Activated CD4-positive, alpha-beta T cell treated with anti-CD3 and anti-CD28 coated beads, Interleukin-2, Interleukin-4, amounts not matched to agents 100 ng/mL and 50 ng/mL, durations not matched to agents 16 hours and 8 hours (primary cell): ENCODE data around the gene UBIAD1.
"Not testable (repeated sequence)": the region's sequence is repeated elsewhere in the genome, so short reads cannot be mapped to it uniquely, and the experiment has no call there.

Source experiments
- DNase-seq: peaks from one replicate; pipeline ENCODE4 v3.0.0-alpha.2; 2020; ENCODE audit warnings: low spot score

UBIAD1 gene

DNA sequence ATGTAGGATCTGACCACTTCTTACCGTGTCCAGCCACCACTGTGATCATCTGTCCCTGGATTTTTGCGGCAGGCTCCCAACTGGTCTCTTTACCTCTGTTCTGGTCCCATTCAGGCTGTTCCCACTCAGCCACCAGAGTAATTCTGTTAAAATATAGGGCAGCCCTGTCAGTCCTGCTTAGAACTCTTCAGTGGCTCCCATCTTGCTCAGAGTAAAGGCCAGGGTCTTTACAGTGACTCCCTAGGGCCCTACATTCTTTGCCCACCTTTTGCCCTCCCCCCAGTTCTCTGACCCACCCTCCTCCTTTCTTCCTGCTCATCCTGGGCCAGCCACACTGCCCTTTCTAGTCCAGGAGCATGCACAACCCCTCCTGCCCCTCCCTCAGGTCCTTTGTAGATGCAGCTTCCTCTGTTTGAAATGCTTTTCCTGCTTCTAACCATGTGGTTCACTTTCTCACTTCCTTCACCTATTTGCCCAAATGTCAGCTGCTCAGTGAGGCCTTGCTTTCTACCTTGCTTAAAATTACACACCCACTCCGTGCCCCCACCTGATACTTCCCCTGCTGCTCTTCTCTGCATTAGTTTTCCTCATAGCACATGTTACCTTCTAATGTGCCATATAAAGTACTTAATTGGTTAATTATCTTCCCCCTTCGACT, 7.8 kb downstream of the UBIAD1 start:
- no peak for DNase-seq

DNA sequence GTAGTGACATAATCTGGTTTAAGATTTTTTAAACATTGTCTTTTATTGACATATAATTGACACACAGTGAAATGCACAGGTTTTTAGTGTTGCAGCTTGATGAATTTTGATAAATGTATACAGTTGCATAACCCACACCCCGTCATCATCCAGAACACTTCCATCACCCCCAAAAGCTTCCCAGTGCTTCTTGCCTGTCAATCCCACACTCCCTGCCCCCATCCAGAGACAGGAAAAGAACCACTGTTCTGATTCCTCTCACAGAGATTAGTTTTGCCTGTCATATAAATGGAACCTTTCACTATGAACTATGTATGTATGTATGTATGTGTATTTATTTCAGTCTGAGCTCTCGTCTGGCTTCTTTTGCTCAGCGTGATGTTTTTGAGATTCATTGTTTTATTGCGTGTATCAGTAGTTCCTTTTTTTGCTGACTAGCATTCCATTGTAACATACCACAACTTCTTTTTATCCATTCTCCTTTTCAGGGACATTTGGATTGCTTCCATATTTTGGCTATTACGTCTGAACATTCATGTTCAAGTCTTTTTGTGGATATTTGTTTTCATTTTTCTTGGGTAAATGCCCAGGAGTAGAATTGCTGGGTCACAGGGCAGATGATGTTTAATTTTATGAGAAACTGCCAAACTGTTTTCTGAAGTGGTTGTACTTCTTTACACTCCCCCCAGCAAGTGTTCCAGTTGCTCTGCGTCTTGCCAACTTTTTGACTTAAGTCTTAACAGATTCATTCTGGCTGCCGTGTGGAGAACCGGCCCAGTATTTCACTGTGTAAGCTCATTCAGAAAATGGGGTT, 8.7 kb downstream of the UBIAD1 start:
- DNase-seq, result no peak

DNA sequence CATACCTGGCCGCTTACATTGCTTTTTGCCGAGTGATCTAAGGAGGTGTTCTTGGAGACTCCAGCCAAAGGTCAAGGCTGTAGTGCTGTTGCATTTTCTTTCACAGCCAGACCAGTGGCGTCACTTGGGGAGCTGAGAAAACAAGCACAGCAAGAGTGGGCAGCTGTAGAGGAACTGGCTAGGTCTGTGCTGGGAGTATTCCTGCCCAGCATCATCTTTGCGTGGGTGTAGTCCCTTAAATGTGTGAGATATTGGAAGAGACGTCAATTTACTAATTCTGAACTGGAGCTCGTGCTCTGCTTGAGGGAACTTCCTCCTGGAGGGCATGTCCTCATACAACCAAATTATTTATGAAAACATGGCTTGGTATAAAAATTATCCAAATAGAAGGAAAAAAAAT, 10.2 kb downstream of the UBIAD1 start:
- no peak for DNase-seq

DNA sequence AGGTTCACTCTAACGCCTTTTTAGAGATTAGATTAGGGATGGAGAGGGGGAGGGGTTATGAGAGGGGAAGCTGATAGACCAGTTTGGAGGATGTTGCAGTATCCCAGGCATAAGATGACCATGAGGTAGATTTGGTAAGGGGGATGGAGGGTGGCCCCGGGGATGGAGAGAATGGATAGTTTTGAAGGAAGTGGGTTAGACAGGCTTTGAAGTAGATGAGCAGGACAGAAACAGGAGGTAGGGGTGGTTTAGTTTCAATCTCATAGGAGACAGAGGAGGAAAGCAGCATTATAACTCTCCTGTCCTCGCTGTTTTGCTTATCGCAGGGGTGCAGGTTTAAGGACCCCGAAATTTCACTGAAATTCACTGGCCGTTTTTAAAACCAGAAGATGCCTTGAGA, 11.8 kb downstream of the UBIAD1 start:
- no peak for DNase-seq

DNA sequence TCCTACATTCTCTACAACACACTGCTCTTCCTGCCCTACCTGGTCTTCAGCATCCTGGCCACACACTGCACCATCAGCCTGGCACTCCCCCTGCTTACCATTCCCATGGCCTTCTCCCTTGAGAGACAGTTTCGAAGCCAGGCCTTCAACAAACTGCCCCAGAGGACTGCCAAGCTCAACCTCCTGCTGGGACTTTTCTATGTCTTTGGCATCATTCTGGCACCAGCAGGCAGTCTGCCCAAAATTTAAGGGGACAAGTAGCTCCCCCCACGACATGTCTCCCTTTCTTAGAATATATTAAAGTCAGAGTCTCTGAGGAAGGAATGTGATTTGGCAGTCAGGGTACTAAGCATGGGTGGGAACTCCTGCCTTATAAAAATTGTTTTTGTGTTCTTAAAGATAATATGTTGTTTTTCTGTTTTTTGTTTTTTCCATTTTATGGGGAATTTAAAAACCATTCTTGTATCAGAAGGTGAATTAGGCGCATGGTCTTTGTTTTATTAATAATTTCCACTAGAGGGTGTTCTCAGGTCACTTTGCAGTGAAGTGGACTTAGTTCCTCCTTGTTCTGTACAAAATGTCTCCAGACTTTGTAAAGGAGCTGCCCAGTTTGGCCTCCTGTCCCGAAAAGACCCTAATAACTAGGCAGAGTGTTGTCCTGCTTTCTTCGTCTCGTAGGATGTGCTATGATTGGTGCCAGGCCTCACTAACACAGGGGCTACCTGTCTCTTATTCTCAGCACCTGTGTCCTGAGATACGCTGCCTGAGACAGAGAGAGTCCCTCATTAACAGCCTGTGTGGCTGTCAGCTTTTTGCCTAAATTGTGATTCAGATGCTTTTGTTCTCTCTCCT, 13.1 kb downstream of the UBIAD1 start:
- DNase-seq, result no peak

DNA sequence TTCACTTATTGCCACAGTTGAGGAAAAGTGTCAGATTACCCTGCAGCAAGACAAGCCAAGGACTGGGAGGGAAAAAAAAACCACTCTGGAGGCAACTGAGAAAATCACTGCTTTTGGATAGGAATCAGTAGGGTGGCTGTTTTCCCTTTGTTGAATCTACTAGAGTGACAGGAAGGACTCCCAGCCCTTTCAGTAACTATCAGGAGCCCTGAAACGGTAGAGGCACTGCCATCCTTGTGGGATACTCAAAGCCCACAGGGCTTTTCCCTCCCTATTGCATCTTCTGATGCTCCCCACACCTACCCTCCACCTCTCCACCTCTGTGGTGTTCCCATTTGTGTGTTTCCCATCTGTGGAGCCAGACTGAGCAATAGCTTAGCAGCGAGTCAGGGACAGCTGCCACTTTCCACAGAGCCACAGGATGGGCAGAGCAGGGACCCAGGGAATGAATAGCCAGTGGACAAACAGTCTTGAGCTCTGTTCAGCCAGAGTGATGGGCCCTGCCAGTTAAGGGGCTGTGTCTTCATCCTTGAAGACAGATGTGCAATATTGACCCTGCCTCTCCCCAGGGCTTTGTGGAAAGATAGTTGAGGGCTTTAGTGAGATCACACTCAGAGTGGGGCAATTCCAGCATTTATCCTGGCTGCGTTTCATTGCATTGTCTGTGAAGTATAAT, 13.9 kb downstream of the UBIAD1 start:
- no peak for DNase-seq

DNA sequence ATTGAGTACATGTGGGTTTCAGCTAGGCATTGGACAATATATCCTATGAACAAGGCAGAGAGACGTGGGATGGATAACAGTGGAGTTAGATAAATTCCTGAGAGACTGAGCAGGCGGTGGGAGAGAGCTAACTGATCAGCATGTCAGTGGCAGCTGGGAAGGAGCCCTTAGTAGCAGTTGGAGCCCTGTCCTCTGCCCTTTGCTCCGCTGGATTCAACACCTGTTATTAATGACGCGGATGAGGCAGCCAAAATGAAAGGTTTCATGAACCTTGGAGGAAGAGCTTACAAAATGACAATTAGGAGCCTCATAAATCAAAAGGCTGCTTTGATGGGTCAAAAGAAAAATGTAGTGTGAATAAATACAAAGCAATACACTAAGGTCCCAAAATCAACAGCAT, 16.1 kb downstream of the UBIAD1 start:
- no peak for DNase-seq

DNA sequence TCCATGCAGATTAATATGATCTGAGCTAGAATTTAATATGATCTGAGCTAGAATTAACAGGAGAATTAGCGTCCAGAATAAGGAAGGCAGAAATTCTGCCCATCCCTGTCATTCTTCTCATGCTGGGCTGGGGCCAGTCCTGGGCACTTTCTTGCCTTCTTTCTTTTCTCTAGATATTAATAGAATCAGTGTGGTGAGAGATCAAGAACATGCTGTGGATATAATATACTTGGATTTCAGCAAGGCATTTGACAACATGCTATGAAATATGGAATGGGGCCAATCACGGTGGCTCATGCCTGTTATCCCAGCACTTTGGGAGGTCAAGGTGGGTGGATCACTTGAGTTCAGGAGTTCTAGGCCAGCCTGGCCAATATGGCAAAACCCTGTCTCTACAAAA, 18.1 kb downstream of the UBIAD1 start:
- DNase-seq, result no peak

DNA sequence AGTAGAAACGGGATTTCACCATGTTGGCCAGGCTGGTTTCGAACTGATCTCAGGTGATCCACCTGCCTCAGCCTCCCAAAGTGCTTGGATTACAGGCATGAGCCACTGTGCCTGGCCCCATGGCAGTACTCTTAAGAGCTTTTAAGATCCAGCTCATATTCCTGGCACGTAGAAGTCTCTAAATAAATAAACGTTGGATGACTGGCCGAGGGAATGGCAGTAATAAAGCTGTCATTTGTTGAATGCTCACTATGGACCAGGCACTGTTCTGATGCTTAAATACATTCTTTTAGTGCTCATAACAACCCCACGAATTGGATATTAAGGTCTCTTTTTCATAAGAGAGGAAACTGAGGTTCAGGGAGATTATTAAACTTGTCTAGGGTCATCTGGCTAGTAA, 20.9 kb downstream of the UBIAD1 start:
- DNase-seq, result no peak

DNA sequence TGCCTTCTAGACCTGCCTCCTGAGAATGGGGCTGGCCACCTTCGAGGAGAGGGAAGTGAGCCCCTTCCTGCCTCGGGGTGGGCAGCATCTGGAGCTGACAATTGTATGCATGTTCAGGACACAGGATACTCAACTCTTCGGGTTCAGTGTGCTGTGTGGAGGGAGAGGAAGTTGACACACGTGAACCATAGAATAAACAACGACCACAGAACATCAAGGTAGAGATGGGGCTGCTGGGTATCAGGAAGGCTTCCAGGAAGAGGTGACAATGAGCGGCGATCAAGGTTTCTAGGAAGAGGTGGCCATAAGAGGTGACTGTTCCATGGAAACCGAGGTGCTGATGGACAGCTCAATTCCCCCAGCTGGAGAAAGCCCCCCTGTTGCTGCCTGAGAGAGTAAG, 22.0 kb downstream of the UBIAD1 start:
- DNase-seq, result no peak

DNA sequence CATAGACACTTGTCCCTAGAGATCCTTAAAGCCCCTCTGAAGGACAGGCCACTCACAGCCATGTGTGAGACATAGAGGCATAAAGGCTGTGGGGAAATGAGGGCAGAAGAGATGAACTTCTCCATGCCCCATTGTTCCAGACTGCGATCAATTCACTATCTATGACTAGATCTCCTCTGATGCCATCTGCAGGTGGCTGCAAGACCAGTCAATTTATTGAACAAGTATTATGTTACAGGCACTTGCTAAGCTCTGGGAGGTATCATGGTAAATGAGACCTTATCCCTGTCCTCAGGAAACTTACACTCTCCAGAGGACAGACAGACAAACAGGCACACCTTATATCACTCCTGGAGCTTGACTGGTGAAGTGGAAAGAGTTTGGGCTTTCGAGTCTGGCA, 22.9 kb downstream of the UBIAD1 start:
- DNase-seq, result no peak

DNA sequence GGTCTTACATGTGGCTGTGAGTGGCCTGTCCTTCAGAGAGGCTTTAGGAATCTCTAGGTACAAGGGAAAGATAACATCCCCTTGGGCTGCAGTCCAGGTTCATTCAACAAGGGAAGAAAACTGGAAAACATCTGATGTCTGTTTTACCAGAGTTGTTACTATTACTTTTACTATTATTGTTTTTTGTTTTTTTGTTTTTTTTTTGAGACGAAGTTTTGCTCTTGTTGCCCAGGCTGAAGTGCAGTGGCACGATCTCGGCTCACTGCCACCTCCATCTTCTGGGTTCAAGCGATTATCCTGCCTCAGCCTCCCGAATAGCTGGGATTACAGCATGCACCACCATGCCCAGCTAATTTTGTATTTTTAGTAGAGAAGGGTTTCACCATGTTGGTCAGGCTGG, 24.8 kb downstream of the UBIAD1 start:
- DNase-seq, result not testable (repeated sequence)

DNA sequence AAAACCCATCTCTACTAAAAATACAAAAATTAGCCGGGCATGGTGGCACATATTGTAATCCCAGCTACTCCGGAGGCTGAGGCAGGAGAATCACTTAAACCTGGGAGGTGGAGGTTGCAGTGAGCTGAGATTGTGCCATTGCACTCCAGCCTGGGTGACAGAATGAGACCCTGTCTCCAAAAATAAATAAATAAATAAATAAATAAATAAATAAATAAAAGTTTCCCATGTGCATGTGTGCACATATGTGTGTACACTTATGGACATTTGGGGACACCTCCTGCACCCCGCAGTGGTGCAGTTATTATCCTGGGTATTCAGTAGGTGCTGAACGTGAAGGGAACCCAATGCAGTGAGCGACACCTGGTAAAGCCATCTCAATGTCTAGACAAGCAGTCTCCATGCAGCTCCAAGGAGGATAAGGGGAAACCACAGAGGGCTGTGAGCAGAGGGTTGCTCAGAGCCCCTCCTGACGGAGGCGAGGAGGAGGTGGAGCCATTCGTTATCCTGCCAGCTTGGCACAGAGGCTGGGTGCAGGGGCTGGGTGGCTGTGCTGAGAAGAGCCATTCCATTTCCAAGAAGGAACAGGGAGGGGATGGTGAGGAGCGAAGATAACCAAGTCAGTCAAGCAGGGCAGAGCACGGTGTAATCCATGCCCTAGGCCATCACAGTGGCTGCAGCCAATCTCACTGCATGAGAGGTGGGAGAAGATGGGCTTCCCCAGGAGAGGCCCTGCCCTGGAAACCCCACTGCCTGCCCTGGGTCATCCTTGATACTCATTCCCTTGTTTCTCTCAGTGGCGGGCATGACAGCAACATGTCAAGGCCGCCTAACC, 25.6 kb downstream of the UBIAD1 start:
- DNase-seq, result no peak

DNA sequence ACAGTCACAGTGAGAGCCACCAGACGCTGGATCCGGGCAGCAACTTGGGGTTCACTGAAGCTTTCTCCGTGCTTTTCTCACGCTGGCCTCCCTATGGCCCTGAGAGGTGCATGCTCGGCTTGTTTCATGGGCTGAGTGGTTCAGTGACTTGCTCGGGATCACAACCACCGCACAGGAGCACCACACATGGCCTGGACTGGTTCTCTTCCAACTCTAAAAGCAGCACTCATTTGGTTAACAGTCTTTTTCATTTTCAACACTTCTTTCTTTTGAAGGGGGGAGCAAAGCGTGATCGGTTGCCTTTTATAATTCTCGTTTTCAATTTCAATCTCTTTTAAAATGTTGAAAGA, 26.2 kb downstream of the UBIAD1 start:
- DNase-seq, result no peak

DNA sequence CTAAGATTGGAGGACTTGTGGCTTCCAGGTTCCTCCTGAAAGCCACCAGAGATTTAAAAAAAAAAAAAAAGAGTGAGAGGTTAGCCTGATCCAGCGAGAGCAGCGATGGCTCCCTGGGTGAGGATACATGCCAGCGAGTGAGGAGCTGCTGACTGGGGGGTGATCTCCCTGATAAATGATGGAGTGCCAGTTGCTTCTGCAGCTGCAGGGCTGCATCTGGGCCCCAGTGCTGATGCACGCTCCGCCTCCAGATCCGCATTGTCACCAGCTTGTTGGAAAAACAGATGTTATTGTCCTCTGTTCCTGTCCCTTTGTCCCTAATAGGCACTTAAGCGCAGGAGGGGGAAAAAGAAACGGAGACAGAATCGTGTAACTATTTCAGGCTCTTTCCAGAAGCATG, 28.6 kb downstream of the UBIAD1 start:
- no peak for DNase-seq

DNA sequence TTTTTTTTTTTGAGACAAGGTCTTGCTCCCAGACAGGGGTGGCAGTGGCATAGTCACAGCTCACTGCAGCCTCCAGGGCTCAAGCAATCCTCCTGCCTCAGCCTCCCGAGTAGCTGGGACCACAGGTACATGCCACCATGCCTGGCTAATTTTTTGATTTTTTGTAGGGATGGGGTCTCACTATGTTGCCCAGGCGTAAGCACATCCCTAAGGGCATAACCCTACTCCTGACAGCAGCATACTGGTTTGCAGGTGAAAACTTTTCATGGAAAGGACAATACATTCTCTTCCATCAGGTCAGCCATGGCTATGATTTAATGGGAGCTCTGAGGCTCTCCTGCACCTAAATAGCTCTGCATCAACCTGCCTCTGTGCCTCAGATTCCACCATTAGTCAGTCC, 29.4 kb downstream of the UBIAD1 start:
- no peak for DNase-seq

DNA sequence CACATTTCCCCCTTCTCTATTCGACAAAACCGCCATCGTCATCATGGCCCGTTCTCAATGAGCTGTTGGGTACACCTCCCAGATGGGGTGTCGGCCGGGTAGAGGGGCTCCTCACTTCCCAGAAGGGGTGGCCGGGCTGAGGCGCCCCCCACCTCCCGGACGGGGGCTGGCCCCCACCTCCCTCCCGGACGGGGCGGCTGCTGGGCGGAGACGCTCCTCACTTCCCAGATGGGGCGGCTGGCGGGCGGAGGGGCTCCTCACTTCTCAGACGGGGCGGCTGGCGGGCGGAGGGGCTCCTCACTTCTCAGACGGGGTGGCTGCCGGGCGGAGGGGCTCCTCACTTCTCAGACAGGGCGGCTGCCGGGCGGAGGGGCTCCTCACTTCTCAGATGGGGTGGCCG, 32.5 kb downstream of the UBIAD1 start:
- not testable (repeated sequence) for DNase-seq

DNA sequence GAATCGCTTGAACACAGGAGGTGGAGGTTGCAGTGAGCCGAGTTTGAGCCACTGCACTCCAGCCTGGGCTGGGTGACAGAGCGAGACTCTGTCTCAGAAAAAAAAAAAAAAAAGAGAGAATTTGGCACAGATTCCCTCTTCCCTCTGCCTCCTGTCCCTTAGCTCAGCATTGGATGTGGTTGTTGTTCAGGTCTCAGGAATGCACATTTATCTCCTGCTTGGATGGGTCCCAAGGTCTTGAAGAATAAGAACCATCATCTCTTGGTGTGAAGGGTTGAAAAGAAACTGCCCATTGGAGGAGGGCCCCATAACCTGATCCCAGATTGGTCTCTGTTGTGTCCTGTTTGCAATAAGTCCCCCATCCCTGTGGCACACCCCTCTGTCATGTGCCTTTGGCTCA, 34.9 kb downstream of the UBIAD1 start:
- DNase-seq, result no peak

DNA sequence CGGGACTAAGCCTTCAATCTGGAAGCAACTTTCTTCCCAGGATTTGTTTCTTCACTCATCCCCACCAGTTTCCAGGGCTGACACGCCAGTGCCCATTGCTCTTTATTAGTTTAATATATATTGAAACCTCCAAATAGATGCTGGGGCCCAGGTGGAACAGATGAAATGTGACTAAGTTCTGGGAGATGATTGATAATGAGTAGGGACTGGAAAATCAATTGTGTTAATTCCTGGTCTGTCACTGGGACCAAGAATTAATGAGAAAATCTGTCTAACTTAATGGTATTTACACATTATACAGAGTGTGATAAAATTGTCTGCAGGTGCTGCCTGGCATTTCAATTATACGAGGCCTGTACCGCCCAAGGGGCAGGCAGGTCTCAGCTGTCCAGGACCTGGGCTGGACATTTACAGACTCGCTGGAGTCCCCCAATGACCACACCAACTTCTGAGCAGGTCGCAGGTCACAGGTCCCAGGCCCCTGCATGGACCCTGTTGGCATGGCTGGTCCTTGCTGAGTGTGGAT, 35.8 kb downstream of the UBIAD1 start:
- DNase-seq, result no peak

DNA sequence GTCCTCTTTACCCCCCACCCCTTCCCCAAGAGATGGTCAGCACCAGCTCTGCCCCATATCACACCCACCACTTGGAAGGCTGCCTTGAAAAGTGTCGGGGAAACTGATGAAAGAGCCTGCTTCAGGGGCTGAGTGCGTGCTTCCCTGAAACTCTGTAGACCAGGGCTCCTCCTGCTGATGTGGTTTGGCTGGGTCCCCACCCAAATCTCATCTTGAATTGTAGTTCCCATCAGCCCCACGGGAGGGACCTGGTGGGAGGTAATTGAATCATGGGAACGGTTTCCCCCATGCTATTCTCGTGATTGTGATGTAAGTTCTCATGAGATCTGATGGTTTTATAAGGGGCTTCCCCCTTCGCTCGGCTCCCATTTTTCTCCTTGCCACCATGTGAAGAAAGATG, 36.4 kb downstream of the UBIAD1 start:
- no peak for DNase-seq
